Measurements from ENCODE around the gene SLC5A11.

DNA sequence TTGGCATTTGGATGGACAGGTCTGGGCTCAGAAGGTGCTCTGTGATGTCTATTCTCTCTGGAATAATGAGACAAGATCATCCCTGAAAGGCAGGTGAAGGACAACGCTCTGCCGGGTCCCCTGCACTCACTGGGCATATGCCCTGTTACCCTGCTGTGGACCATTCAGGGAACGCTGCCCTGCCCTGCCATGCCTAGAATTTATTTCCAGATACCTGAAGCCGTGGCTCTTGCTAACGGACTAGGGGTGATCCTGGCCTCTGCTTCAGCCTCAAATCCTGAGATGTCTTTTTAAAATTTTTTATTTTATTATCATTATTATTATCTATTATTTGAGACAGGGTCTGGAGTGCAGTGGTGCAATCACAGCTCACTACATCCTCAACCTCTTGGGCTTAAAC lies 3.9 kb downstream of the SLC5A11 start:
- TF ChIP-seq, protein P1, sequence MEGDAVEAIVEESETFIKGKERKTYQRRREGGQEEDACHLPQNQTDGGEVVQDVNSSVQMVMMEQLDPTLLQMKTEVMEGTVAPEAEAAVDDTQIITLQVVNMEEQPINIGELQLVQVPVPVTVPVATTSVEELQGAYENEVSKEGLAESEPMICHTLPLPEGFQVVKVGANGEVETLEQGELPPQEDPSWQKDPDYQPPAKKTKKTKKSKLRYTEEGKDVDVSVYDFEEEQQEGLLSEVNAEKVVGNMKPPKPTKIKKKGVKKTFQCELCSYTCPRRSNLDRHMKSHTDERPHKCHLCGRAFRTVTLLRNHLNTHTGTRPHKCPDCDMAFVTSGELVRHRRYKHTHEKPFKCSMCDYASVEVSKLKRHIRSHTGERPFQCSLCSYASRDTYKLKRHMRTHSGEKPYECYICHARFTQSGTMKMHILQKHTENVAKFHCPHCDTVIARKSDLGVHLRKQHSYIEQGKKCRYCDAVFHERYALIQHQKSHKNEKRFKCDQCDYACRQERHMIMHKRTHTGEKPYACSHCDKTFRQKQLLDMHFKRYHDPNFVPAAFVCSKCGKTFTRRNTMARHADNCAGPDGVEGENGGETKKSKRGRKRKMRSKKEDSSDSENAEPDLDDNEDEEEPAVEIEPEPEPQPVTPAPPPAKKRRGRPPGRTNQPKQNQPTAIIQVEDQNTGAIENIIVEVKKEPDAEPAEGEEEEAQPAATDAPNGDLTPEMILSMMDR (conservative IDR thresholded peaks at IDR 0.05): no peak
- no peak for TF ChIP-seq ZFX (IDR thresholded peaks at IDR 0.05)
